Head of caudate nucleus (tissue), 42 donors: ENCODE data around the gene CDK8.
"Not testable (repeated sequence)": the region's sequence is repeated elsewhere in the genome, so short reads cannot be mapped to it uniquely, and the experiment has no call there.

Experiments
- DNase-seq, 42 donors: peaks; one replicate each; pipeline versions ENCODE4 v3.0.0 to v3.0.0-alpha.2; 2020 to 2021; ENCODE audit warnings: mixed read lengths in 7 of 42
- intact Hi-C: fragments of 100-400 bp; cut with DNase I; formaldehyde crosslinking; loops from one replicate; pipeline ENCODE4 v1.15.0; 2022

The CDK8 gene

DNA sequence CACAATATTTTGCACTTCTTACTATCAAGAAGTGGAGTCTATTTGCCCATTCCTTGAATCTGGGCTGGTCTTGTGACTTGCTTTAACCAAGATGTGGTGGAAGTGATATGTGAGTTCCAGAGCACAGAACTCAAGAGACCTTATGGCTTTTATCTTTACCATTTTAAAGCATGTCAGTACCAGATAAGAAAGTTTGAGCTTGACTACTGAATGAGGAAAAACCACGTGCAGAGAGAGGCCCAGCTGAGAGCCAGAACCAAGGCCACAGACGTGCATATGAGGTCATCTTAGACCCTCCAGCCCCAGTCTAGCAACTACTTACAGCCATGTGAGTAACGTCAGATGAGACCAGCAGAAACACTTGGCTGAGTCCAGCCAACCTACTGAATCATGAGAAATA lies 6.3 kb upstream of the CDK8 start:
- intact Hi-C loops, result no loop called here
- no peak for DNase-seq

DNA sequence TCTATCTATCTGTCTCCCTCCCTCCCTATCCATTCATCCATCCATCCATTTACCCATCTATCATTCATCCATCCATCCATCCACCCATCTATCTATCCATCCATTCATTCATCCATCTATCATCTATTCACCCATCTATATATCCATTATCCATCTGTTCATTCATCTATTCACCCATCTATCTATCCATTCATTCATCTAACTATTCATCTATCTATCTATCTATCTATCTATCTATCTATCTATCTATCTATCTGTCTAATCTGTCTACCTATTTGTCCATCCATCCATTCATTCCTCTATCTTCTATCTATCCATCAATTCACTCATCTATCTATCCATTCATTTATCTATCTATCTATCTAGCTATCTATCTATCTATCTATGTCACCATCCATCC lies 4.4 kb upstream of the CDK8 start:
- intact Hi-C loops, result no loop called here
- no peak for DNase-seq

DNA sequence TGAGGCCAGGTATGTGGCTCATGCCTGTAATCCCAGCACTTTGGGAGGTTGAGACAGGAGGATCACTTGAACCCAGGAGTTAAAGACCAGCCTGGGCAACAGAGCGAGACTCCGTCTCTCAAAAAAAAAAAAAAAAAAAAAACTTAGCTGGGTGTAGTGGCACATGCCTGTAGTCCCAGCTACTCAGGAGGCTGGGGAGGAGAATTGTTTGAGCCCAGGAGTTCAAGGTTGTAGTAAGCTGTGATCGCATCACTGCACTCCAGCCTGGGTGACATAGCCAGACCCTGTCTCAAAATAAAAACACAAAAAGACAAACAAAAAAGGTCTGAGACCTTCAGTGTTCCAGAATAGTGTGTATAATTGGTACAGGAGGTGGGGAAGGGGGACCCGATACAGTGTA lies 1.9 kb upstream of the CDK8 start:
- DNase-seq, intact Hi-C loops: not testable (repeated sequence)

DNA sequence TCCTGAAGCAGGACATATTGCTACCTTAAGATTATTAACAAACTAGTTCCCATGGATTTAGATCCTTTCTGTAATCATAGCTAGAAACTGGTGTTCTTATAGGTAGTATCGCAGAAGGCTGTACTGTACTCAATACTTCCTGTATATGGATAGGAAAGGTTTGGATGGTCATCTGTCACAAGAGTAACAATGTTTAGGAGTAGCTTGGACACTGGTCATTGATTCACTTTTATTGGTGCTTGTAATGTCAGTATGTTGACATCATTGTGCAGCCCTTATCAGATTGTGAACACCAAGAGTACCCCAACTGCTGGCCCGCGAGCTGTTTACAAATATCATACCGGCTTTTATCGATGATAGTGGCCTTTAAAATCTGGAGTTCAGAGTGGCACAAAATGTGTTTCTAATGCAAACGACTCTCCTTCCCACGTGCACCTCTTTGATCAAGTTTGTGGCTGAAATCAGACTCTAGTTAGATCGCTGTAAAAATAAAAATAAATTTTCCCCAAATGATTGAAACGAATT lies 605 bp upstream of the CDK8 start:
- peak in 5 of 42 donors; percentile 2 to 43 (median 22) for DNase-seq
- intact Hi-C loops, result no loop called here

DNA sequence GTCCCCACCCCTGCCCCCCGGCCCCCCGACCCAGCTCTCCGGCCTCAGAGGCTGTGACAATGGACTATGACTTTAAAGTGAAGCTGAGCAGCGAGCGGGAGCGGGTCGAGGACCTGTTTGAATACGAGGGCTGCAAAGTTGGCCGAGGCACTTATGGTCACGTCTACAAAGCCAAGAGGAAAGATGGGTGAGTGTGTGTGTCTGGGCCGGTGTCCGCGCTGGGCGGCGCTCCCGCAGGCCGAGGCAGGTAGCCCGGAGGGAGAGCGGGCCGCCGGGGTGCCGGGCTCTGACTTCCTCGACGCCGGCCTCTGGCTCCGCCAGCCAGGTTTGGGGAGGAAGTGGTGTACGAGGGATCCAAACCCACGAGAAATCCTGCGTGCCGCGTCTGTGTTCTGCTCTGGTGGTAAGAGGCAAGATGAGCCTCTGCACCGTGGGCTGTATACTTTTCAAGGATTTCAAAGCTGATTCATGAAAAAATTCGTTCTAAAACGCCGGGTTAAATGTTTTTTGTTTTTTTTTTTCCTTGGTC lies 718 bp downstream of the CDK8 start:
- peak; percentile 28 to 82 (median 64) for DNase-seq
- intact Hi-C loops, result loop anchor here (2.0 kb wide), 2 partner anchors 32 to 68 kb away; partner anchors contain the start of gene RNF6

DNA sequence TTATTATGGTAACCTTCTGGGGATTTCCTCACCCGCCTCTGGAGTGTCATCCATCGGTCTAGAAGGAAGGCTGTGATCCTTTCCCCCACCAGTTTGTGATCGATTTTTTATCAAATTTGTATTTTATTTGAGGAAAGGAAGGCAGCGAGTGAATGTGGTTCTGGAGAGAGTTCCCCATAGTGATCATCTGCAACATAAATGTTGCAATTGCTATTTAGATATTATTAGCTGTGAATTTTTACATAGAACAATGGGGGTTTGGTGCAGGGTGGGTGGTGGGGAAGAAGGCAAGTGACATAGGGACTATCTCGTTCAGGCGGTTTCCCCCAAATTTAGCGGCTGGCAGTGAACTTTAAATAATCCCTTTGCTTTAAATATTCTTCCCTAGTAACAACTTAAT lies 1.2 kb downstream of the CDK8 start:
- intact Hi-C loops, result loop anchor here (2.0 kb wide), 2 partner anchors 32 to 68 kb away; partner anchors contain the start of gene RNF6
- peak in 5 of 42 donors; percentile 2 to 15 (median 4) for DNase-seq

DNA sequence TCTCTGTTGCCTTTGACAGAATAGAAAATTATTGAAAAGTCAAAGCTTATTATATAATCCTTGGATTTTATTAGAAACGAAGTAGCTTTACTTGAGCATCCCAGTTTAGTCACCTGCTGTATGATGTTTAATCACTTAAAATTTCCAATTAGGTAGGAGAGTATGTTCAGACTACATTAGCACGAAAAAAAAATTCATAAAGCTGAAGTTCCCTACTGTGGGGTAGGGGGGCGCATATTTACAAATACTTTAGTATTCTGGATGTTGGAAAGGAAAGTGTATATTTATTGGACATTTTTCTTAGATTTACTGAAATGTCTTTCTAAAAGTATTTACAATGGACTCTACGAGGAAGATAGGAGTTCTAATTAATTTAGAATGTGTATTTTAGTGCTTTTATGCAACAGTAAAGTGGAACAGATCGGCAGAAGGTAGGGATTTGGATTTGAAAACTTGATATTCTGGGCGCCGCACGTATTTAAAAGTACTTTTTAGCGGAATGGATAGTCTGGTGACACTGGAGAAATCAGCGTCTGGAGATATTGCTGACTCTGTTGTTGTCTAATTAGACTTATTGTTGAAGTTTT lies 1.9 kb downstream of the CDK8 start:
- DNase-seq, result no peak
- intact Hi-C loops, result loop anchor here (2.0 kb wide), 2 partner anchors 33 to 69 kb away; partner anchors contain the start of gene RNF6

DNA sequence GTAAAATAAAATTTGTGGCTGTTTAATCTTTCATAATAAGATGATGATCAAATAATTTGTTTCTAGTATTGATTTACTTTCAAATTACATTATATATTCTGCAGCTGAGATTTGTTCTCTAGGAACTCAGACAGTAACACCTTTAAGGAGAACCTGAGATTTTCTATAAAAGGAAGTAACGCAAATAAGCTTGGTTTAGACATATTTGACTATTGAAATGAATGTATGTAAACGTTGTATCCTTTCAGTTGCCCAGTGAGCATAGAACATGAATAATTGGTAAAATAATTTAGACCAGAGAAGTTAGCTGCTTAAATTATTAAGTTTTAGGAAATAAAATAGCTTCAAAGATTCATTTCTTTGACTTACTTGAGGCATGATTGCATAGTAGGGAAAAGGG lies 3.1 kb downstream of the CDK8 start:
- intact Hi-C loops, result no loop called here
- DNase-seq, result no peak

DNA sequence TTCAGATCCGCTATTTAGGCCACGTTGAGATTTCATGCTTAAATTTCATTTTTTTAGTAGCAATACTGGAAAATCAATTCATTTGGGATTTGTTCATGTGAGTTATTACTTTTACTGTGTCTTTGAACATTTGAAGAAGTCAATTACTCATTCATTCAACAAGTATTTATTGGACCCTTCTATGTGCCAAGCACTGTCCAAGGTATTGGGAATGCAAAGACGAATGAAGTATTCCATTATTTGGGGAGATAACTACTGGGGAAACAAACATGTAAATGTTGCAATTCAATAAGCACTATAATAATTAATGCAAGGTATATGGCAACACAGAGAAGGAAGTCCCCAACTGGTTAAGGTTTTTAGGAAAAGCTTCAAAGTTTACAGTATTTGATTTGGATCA lies 5.7 kb downstream of the CDK8 start:
- no peak for DNase-seq
- intact Hi-C loops, result no loop called here

DNA sequence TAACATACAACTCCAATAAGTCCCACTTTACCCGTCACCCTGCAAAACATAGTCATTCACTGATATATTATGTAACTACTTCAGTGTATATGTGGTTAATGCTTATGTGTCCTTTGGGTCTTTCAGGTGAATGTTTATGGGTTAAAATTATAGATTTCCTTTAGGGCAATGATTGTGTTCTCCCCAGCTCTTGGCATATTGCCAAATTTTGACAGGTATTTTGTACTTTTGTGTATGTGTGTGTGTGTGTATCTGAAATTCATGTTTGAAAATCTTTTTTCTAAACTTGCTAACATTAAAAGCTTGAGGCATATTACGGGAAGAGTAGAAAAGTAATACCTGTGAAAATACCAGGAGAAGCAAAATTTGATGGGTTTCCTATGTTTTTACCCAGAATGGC lies 8.2 kb downstream of the CDK8 start:
- no peak for DNase-seq
- intact Hi-C loops, result no loop called here

DNA sequence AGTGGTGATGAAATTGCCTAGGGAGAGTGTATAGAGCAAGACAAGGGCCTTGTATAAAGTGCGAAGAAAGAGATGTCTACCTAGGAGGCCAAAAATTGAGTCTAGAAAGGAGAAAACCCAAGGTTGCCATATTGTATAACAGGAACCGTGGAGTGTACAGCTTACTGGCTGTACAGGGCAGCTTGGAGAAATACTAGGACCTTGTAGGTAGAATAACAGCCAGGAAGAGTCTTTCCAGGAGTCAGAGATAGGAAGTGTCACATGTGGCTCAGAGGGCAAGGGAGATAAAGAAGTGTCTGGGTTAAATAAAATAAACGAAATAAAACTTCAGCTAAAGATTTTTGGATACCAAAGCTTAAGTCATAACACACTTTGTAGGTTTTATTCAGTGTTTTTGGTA lies 12.4 kb downstream of the CDK8 start:
- intact Hi-C loops, result no loop called here
- no peak for DNase-seq

DNA sequence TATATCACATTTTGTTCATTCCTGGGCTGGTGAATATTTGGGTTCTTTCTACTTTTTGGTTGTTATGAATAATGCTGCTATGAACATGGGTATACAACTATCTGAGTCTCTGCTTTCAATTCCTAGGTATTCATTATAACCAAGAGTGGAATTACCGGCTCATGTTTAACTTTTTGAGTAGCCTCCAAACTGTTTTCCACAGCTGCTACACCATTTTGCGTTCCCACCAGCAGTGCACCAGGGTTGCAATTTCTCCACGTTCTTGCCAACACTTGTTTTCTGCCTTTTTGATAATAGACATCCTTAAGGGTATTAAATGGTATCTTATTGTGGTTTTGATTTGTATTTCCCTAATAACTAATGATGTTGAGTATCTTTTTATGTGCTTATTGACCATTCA lies 16.8 kb downstream of the CDK8 start:
- intact Hi-C loops, result no loop called here
- DNase-seq, result no peak

DNA sequence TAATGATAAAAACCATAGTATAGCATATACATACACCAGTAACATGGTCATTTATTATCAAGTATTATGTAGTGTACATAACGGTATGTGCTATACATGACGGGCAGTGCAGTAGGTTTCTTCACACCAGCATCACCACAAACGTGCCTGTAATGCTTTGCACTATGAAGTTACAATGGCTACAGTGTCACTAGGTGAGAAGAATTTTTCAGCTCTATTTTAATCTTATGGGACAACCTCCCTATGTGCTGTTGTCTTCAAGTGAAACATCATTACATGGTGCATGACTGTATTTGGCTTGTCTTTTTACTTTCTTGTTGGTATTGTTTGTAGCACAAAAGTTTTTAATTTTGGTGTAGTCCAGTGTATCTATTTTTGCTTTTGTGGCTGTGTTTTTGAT lies 18.7 kb downstream of the CDK8 start:
- no peak for DNase-seq
- intact Hi-C loops, result no loop called here

DNA sequence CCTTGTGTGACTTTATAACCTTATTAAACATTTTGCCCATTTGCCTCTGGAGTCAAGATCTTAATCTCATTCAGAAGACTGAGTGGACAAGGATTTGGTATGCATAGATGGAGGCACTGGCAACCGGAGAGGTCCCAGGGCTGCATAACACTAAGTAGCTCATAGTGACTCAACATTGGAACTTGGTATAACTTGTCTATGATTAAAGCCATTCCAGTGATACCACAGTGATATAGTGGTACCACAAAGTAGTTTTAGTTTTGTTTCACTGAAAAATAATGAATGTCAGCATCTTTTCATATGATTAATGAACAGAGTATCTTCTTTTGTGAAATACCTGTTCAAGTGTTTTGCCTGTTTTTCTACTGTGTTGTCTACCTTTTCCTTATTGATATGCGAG lies 26.4 kb downstream of the CDK8 start:
- DNase-seq, result no peak
- intact Hi-C loops, result no loop called here

DNA sequence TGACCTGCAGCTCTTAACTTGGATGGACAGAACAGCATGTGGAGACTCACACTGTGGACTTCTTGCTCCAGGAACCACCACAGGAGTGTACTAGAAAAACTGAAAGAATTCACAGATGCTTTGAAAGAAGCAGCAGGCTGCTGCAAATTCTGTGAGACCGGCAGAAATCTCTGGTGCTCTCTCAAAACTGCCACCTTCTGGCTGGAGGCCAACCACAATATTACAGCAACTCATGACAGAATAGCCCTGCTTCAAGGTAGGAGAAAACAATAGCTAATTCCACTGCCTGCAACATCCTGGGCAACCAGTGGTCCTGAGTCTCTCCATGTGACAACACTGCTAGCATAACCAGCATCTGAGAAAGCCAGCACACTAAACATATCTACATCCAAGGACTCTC lies 26.9 kb downstream of the CDK8 start:
- intact Hi-C loops, result no loop called here
- DNase-seq, result no peak

DNA sequence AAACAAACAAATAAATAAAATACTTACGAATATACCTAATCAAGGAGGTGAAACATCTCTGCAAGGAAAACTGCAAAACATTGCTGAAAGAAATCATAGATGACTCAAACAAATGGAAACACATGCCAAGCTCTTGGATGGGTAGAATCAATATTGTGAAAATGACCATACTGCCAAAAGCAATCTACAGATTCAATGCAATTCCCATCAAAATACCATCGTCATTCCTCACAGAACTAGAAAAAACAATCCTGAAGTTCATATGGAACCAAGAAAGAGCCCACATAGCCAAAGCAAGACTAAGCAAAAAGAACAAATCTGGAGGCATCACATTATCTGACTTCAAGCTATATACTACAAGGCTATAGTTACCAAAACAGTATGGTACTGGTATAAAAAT lies 32.0 kb downstream of the CDK8 start:
- intact Hi-C loops, DNase-seq: not testable (repeated sequence)

DNA sequence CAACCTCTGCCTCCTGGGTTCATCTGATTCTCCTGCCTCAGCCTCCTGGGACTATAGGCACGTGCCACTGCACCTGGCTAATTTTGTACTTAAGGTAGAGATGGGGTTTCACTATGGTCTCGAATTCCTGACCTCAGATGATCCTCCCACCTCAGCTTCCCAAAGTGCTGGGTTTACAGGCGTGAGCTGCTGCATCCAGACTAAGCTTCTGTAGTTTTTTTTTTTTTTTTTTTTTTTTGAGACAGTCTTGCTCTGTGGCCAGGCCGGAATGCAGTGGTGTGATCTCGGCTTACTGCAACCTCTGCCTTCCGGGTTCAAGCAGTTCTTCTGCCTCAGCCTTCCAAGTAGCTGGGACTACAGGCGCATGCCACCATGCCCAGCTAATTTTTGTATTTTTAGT lies 34.9 kb downstream of the CDK8 start:
- DNase-seq, intact Hi-C loops: not testable (repeated sequence)

DNA sequence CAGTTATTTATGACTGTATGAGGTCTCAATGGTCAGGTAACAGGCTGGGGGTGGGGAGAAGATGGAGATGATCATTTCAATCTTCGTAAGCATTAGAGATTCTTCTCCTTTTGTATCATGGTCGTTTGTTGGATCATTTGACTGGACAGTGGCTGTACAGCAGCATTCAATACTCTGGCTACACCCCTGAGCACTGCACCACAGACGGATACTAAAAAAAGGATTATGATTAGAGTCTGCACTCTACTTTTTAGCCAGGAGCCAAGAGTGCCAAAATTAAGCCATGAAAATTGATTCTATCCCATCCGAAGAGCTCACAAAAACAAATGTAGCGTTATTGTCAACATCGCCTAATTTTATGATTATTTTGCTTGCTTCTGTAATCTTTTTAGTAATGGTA lies 41.9 kb downstream of the CDK8 start:
- no peak for DNase-seq
- intact Hi-C loops, result no loop called here

DNA sequence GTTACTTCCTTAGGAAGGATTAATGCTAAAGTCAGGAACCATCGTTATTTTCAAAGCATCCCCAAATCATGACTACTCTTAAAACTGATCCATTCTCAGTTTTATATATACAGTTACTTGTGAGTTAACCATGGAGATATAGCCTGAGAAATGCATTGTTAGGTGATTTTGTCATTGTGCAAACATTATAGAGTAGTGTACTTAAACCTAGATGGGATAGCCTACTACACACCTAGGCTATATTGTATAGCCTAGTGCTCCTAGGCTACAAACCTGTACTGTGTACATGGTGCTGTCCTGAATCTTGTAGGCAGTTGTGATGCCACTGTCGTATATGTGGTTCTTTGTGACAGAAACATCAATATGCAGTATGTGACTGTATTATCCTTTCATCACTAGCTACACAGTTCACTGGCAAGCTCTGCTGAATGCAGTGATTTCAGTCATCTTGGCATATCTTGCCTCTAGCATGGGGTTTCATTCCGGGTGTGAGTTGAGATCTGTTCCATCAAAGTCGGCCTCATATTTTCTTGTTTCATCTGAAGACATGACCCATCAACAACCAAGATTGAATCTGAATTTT lies 45.3 kb downstream of the CDK8 start:
- intact Hi-C loops, result no loop called here

DNA sequence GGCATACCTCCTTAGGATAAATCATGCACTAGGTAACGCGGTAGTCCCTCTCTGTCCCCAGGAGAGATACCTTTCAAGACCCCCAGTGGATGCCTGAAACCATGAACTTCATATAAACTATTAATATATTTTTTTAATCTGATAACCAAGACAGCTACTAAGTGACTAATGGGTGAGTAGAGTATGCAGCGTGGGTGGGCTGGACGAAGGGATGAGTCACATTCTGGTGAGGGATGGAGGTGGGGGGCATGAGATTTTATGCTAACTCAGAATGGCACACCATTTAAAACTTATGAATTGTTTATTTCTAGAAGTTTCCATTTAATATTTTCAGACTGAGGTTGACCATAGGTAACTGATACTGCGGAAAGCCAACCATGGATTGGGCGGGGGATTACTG lies 46.2 kb downstream of the CDK8 start:
- intact Hi-C loops, result no loop called here
- DNase-seq, result no peak

More for the DNA sequence above, 45.3 kb downstream of the CDK8 start:
- DNase-seq, result peak in 2 of 42 donors; percentile 6 to 20

DNA sequence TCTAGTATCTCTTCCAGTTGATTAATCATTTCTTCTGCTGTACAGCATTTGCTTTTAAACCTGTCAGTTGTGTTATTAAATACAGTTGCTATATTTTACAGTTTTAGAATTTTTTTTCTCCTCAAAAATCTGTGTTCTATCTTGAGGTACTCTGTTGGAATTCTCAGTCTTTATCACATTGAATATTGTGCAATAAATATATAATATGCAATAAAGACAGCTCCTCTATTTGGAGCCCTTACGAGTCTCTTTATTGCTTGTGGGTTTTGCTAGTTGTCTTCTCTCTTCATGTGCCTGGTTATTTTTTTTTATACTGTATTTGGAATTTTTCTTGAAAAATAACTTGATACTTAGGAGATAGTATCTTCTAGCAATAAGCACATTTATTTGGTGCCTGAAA lies 51.7 kb downstream of the CDK8 start:
- no peak for DNase-seq
- intact Hi-C loops, result no loop called here
